WERI-Rb-1 (cell line): ENCODE data around the gene B2M.

Source experiments
- DNase-seq: peaks from one replicate; pipeline ENCODE4 v3.0.0-alpha.2; 2020
- H3K27ac ChIP-seq: fragments of 250-450 bp; sonication (Bioruptor Pico); 2 replicates; pipeline ENCODE4 v1.5.1; 2020; ENCODE audit warnings: mild to moderate bottlenecking, moderate library complexity
- H3K27me3 ChIP-seq: fragments of 250-450 bp; sonication (Bioruptor Pico); 2 replicates; pipeline ENCODE4 v1.5.1; 2021; ENCODE audit warnings: mild to moderate bottlenecking, low read depth, moderate library complexity; ENCODE audit not compliant: insufficient read depth, severe bottlenecking
- H3K36me3 ChIP-seq: fragments of 250-450 bp; sonication (Bioruptor Pico); 2 replicates; pipeline ENCODE4 v1.5.1; 2020; ENCODE audit warnings: mild to moderate bottlenecking, moderate library complexity
- H3K4me3 ChIP-seq: 2 replicates; pipeline ENCODE4 v1.5.1; 2011; ENCODE audit warnings: low read depth, mild to moderate bottlenecking, control low read depth, low read length
- H3K9me3 ChIP-seq: fragments of 250-450 bp; sonication (Bioruptor Pico); 2 replicates; pipeline ENCODE4 v1.5.1; 2021; ENCODE audit warnings: mild to moderate bottlenecking, moderate library complexity; ENCODE audit not compliant: severe bottlenecking
- CTCF ChIP-seq: IDR thresholded peaks from 2 replicates; pipeline ENCODE4 v1.5.1; 2011; ENCODE audit warnings: low read depth, mild to moderate bottlenecking, control low read depth, inconsistent platforms, low read length

The B2M gene

GRCh38 chr15:44710236-44711095 is 851 bp upstream of the B2M start:
- Histone ChIP-seq H3K9me3 (no peaks in the 10 kb centered on the region), H3K36me3 (peaks cover 2% of the 10 kb centered on the region), H3K27ac (peak overlapping the region; percentile 71), H3K27me3 (no peaks in the 10 kb centered on the region), H3K4me3 (peak overlapping the region; percentile 51)
- DNase-seq, result no peak
- no peak for TF ChIP-seq CTCF

GRCh38 chr15:44711743-44712345 is 527 bp downstream of the B2M start:
- Histone ChIP-seq H3K27ac (peak overlapping the region; percentile 71), H3K9me3 (no peaks in the 10 kb centered on the region), H3K4me3 (peak overlapping the region; percentile 51), H3K27me3 (no peaks in the 10 kb centered on the region), H3K36me3 (peaks cover 15% of the 10 kb centered on the region)
- peak; percentile 30 for DNase-seq
- no peak for TF ChIP-seq CTCF

DNA sequence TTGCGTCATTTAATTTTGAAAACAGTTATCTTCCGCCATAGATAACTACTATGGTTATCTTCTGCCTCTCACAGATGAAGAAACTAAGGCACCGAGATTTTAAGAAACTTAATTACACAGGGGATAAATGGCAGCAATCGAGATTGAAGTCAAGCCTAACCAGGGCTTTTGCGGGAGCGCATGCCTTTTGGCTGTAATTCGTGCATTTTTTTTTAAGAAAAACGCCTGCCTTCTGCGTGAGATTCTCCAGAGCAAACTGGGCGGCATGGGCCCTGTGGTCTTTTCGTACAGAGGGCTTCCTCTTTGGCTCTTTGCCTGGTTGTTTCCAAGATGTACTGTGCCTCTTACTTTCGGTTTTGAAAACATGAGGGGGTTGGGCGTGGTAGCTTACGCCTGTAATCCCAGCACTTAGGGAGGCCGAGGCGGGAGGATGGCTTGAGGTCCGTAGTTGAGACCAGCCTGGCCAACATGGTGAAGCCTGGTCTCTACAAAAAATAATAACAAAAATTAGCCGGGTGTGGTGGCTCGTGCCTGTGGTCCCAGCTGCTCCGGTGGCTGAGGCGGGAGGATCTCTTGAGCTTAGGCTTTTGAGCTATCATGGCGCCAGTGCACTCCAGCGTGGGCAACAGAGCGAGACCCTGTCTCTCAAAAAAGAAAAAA is 1.2 kb downstream of the B2M start:
- DNase-seq, result no peak
- H3K27ac ChIP-seq, result no peak overlapping the region

DNA sequence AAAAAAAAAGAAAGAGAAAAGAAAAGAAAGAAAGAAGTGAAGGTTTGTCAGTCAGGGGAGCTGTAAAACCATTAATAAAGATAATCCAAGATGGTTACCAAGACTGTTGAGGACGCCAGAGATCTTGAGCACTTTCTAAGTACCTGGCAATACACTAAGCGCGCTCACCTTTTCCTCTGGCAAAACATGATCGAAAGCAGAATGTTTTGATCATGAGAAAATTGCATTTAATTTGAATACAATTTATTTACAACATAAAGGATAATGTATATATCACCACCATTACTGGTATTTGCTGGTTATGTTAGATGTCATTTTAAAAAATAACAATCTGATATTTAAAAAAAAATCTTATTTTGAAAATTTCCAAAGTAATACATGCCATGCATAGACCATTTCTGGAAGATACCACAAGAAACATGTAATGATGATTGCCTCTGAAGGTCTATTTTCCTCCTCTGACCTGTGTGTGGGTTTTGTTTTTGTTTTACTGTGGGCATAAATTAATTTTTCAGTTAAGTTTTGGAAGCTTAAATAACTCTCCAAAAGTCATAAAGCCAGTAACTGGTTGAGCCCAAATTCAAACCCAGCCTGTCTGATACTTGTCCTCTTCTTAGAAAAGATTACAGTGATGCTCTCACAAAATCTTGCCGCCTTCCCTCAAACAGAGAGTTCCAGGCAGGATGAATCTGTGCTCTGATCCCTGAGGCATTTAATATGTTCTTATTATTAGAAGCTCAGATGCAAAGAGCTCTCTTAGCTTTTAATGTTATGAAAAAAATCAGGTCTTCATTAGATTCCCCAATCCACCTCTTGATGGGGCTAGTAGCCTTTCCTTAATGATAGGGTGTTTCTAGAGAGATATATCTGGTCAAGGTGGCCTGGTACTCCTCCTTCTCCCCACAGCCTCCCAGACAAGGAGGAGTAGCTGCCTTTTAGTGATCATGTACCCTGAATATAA is 2.0 kb downstream of the B2M start:
- Histone ChIP-seq H3K27ac (no peak overlapping the region), H3K4me3 (no peak overlapping the region), H3K36me3 (peaks cover 23% of the 10 kb centered on the region), H3K9me3 (no peaks in the 10 kb centered on the region), H3K27me3 (no peaks in the 10 kb centered on the region)
- no peak for DNase-seq
- no peak for TF ChIP-seq CTCF

More for the DNA sequence above, 1.2 kb downstream of the B2M start:
- no peak for TF ChIP-seq CTCF
- Histone ChIP-seq H3K9me3 (no peaks in the 10 kb centered on the region), H3K36me3 (peaks cover 20% of the 10 kb centered on the region), H3K27me3 (no peaks in the 10 kb centered on the region), H3K4me3 (peak overlapping the region; percentile 51)

DNA sequence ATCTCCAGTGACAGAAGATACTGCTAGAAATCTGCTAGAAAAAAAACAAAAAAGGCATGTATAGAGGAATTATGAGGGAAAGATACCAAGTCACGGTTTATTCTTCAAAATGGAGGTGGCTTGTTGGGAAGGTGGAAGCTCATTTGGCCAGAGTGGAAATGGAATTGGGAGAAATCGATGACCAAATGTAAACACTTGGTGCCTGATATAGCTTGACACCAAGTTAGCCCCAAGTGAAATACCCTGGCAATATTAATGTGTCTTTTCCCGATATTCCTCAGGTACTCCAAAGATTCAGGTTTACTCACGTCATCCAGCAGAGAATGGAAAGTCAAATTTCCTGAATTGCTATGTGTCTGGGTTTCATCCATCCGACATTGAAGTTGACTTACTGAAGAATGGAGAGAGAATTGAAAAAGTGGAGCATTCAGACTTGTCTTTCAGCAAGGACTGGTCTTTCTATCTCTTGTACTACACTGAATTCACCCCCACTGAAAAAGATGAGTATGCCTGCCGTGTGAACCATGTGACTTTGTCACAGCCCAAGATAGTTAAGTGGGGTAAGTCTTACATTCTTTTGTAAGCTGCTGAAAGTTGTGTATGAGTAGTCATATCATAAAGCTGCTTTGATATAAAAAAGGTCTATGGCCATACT is 4.0 kb downstream of the B2M start:
- H3K27me3 ChIP-seq, result no peaks in the 10 kb centered on the region
- no peak for DNase-seq
- no peak overlapping the region for H3K4me3 ChIP-seq
- no peak for TF ChIP-seq CTCF
- H3K36me3 ChIP-seq, result peaks cover 23% of the 10 kb centered on the region
- no peak overlapping the region for H3K27ac ChIP-seq
- no peaks in the 10 kb centered on the region for H3K9me3 ChIP-seq
